Heart left ventricle (tissue), 11 donors: Measurements from ENCODE around the gene PDK2. TPM values are rescaled to one million over a fixed set of nuclear protein-coding genes. Genes with fewer than 3 reads are reported as not detected.

Experiments
- polyA plus RNA-seq, 2 donors: library from polyadenylated mRNA; stranded (reverse); fragments of 200-250 nt; gene quantifications; one replicate each; pipeline ENCODE4 v1.2.3, GENCODE V29; 2013
- total RNA-seq, 9 donors: library from RNA; depleted of rRNA in 2 of 9; stranded (reverse); fragments of >200 nt in 2 of 9; fragmentation: NEBNext Ultra II Directional in 3 of 9; extraction: Animal tissue kit (Norgen Biotek cat#: 25700) in 3 of 9; gene quantifications; one replicate each; pipeline versions ENCODE4 v1.1.0 to v1.2.4, GENCODE V29; 2016 to 2023
- donor health status: ischemic (EF 13 %, LVEDD 7.1; RV severe dilation, severe dysfunction).
- donor health status: healthy with polysubstance abuse.
- donor health status: DM: no; HTN: yes; CAD: no.
- donor health status: DM: no; HTN: no; CAD: no.
- donor health status: ischemic (EF 25% LVEDD 5.7; RV mildly dilated, moderate dysfunction).
- donor health status: healthy.
- donor health status: DM: yes; HTN: yes; CAD: no.
- donor health status: PGD.
- donor health status: nonischemic (EF 23%, LVEDD 6.1; RV moderate dilation, normal function).

PDK2 gene
- total and polyA plus RNA-seq, 11 donors = 125 to 490 (median 187) TPM

Other genes with a start within 250 kb of the PDK2 start
- 1 to 10 TPM in 2 of 9 donors, under 1 TPM in 1, not detected in 6; 0.50 to 2.1 (median 1.3) TPM for gene TAC4, start 247.3 kb upstream of the PDK2 start, total RNA-seq
- gene TAC4, start 247.3 kb upstream of the PDK2 start, polyA plus RNA-seq = not detected
- under 1 TPM in 1 of 9 donors, not detected in 8; 0.19 TPM for gene DLX4, start 126.2 kb upstream of the PDK2 start, total RNA-seq
- gene DLX4, start 126.2 kb upstream of the PDK2 start, polyA plus RNA-seq = under 1 TPM in 1 of 2 donors, not detected in 1; 0.03 TPM
- gene DLX3, start 100.1 kb upstream of the PDK2 start, total RNA-seq = under 1 TPM in 3 of 9 donors, not detected in 6; 0.09 to 0.61 (median 0.12) TPM
- under 1 TPM; 0.08 TPM for gene DLX3, start 100.1 kb upstream of the PDK2 start, polyA plus RNA-seq
- 10 to 100 TPM; 18.4 to 71.2 (median 23.6) TPM for gene ITGA3, start 39.2 kb upstream of the PDK2 start, total RNA-seq
- gene ITGA3, start 39.2 kb upstream of the PDK2 start, polyA plus RNA-seq = 10 to 100 TPM; 16.8 to 72.9 TPM
- gene SAMD14, start 34.8 kb downstream of the PDK2 start, total RNA-seq = 1 to 10 TPM in 7 of 9 donors, under 1 TPM in 2; 0.44 to 3.9 (median 1.2) TPM
- gene SAMD14, start 34.8 kb downstream of the PDK2 start, polyA plus RNA-seq = 1 to 10 TPM in 1 of 2 donors, under 1 TPM in 1; 0.72 to 2.8 TPM
- gene PPP1R9B, start 55.3 kb downstream of the PDK2 start, total RNA-seq = 10 to 100 TPM; 17.0 to 55.9 (median 31.3) TPM
- gene PPP1R9B, start 55.3 kb downstream of the PDK2 start, polyA plus RNA-seq = 10 to 100 TPM; 30.4 to 33.4 TPM
- gene SGCA, start 70.7 kb downstream of the PDK2 start, total RNA-seq = 100 to 1,000 TPM; 110 to 224 (median 151) TPM
- gene SGCA, start 70.7 kb downstream of the PDK2 start, polyA plus RNA-seq = 100 to 1,000 TPM in 1 of 2 donors, 10 to 100 TPM in 1; 96.5 to 225 TPM
- 100 to 1,000 TPM in 3 of 9 donors, 10 to 100 TPM in 6; 10.2 to 897 (median 55.4) TPM for gene COL1A1, start 106.3 kb downstream of the PDK2 start, total RNA-seq
- 100 to 1,000 TPM in 1 of 2 donors, 10 to 100 TPM in 1; 17.2 to 109 TPM for gene COL1A1, start 106.3 kb downstream of the PDK2 start, polyA plus RNA-seq
- not detected for gene TMEM92, start 179.1 kb downstream of the PDK2 start, total RNA-seq
- gene TMEM92, start 179.1 kb downstream of the PDK2 start, polyA plus RNA-seq = under 1 TPM in 1 of 2 donors, not detected in 1; 0.11 TPM